Inferior parietal cortex (tissue), 1 donor: ENCODE measurements around the gene ZNF497.

Experiments used
- DNase-seq: peaks from one replicate; pipeline ENCODE4 v3.0.0-alpha.2; 2016; ENCODE audit errors: extremely low spot score

The ZNF497 gene

DNA sequence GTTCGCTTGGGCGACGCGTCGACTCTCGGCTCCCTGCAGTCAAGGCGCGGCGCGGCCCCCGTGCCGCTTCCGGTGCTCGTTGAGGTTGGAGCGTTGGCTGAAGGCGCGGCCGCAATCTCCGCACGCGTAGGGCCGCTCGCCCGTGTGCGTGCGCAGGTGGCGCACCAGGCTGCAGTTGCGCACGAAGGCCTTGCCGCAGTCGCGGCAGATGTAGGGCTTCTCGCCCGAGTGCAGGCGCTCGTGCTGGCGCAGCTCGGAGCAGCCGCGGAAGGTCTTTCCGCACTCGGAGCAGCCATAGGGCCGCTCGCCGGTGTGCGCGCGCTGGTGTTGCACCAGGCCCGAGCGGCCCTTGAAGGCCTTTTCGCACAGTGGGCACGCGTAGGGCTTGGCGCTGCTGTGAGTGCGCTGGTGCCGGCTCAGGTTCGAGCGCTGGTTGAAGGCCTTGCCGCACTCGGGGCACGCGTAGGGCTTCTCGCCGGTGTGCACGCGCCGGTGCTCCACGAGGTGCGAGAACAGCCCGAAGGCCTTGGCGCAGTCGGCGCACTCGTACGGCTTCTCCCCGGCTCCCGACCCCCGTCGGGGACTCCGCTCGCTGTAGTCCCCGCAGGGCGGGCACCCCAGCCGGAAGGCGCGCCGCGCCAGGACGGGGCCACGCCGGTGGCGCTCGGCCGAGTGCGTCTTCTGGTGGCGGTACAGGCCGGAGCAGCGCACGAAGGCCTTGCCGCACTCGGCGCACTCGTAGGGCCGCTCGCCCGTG lies 5.3 kb upstream of the ZNF497 start:
- no peak for DNase-seq

GRCh38 chr19:58366585-58367430 lies 4.3 kb upstream of the ZNF497 start:
- no peak for DNase-seq

DNA sequence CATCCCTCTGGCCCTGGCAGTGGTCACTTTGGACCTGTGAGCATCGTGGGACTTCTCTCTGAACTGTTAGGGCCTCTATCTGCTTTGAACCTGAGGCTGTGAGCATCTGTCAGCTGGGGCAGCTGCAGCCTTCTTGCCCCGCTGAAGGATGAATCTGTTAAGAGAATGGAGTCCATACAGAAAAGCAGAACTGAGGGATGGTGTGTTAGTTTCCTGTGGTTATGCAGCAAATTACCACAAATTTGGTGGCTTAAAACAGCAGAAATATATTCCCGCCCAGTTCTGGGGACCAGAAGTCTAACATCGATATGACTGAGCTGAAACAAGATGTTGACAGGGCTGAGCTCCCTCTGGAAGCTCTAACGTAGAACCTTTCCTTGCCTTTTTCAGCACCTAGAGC lies 1.6 kb upstream of the ZNF497 start:
- DNase-seq = no peak

DNA sequence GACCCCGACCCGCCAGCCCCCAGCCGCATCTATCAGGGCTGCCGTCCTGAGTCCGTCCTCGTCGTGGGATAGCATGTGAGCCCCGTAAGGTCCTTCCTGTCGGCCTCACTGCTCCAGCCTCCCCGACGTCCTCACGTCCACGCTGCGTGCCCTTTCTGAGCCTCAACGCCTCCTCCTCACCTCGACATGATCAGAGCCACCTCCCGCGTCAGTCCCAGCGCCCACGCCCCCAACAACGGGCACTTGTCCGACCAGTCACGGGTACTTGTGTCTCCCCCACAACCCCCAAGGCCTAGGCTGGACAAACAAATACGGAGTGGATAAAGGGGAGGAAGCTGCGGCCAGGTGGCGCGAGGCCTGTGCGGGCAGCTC lies 665 bp downstream of the ZNF497 start:
- DNase-seq = no peak

- DNase-seq = no peak
These were observed 4.9 kb downstream of the ZNF497 start for GRCh38 chr19:58357481-58358145.

GRCh38 chr19:58356766-58357480 lies 5.6 kb downstream of the ZNF497 start:
- DNase-seq = no peak

- no peak for DNase-seq
These were observed 6.4 kb downstream of the ZNF497 start for GRCh38 chr19:58355908-58356765.

DNA sequence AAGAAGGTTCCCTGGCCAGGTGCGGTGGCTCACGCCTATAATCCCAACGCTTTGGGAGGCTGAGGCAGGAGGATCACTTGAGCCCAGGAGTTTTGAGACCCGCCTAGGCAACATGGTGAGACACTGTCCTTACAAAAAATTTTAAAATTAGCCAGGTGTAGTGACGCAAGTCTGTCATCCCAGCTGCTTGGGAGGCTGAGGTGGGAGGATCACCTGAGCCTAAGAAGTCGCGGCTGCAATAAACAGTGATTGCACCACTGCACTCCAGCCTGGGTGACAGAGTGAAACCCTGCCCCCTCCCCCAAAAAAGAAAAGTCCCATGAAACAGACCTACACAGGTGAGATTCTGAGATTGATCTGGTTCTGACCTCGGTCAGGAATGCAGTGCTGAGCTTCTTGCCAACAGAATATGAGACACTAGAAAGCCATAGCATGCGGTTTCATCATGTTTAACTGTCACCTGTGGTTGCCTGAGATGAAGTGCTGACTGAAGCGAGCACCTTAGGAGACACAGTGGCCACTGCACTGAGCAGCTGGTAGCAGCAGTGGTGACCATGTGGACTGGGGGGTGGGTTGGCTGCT lies 7.2 kb downstream of the ZNF497 start:
- DNase-seq = no peak

DNA sequence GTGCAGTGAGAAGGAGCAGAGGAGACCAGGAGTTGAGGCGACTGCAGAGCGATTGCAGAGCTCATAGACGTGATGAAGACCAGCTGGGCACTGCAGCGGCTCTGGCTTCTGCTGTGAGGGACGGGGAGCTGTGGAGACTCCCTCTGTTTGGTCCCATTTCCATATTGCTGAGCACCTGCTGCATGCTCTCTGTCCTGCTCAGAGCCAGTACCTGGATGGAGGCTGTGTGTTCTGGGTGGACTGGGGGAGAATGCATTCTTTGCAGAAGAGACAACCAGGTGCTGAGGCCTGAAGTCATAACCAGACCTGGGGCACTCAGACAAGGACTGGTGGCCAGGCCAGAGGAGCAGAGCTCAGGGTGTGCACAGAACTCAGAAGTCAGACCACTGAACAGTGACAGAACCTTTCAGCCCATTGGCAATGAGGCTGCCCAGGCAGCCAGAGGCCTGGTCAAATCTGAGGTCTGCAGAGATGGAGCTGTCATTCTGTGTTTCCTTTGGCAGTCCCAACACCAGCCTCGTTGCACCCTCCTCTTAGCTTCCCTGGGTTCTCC lies 8.0 kb downstream of the ZNF497 start:
- no peak for DNase-seq

DNA sequence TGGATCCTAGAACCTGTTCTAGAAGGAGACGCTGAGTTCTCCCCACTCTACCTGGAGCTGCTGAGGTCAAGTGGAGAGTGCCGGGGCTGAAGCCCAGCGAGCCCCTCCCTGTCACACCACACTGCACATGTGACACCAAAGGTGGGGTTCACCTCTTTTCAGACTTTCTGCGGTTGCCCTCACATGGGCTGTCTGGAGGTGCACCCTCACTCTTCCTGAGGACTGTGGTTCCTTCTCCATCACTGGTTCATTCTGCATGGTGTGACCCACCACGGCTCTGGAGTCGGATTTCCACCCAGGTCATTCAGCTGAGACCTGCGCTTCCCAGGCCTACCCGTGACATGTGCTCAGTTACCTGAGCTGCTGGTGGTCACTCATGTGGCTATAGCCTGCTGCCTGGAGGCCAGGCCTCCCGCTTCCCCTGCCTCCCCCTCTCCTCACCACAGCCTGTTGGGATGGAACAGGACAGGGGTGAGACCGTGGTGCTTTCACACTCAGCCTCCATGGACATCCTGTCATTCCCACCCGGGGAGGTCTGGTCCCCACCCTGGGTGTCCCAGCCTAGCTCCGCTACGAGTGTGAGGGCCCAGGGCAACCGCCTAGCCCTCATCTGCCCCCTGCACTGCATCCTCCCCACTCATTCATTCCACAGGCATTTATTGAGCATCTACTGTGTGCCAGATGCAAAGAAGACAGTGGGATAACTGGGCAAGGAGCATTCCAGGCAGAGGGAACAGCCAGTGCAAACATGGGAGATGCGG lies 8.7 kb downstream of the ZNF497 start:
- DNase-seq = no peak

GRCh38 chr19:58352760-58353671 lies 9.5 kb downstream of the ZNF497 start, which contains the start of gene A1BG:
A1BG (minus strand) TSS chr19:58353492; CDS start chr19:58353437, 55 bp downstream.
- no peak for DNase-seq

DNA sequence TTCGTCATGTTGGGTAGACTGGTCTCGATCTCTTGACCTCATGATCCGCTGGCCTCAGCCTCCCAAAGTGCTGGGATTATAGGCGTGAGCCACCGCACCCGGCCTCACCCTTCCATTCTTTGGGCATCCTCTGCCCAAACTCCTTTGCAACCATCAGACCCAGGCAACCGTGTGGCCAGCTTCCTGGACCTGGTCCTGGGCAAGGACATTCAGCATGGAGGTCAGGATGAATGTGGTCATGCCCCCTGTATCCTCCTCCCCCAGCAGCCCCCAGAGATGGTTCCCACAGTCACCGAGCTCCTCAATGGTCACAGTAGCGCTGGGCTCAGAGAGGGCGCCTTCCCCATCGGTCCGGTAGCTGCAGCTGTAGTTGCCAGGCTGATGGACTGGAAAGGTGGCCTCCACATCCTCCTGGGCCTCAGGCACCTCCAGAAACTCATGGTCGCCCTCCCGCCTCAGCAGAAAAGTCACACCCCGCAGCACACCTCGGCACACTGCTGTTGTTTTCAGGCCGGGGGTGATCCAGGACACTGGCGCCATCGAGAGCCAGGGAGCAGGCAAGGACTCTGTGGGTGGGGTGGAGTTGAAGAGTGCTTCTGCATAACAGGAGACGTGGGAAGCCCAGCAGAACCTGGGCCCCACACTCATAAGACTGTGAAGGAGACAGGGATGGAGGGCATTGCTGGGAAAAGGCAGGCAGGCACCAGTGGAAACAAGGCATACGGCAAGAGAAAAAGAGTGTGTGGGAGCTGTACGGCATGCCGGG lies 10.4 kb downstream of the ZNF497 start:
- DNase-seq = no peak

- DNase-seq = no peak
These were observed 11.0 kb downstream of the ZNF497 start for GRCh38 chr19:58351558-58351878.

DNA sequence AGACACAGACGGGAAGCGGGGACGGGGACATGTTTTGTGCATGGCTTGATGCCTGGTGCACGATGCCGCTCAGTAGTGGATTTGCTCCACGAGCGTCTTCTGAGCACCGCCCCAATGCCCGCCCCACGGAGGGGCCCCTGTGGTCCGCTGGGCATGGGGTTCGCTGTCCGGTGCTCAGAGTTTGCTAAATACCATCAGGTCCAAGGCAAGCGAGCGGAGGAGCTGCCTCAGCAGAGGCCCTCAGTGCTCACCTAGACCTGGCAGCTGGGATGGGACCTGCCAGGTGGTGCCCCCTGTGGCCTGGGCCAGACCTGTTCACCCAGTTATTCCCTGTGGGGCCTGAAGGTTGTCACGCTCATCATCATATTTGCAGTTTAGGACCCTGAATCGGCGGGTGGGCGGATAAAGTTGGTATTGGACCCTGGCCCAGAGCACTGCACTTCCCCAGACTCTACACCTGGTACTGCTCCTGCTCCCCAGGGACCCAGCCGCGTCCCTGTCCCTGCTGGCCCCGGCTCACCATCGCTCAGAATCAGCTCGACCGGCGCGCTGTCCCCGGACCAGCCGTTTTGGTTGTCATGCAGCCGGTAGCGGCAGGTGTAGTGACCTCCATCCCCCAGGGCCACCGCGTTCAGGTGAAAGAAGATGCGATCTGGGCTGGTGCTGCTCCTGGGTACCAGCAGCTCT lies 11.5 kb downstream of the ZNF497 start:
- DNase-seq = no peak

- no peak for DNase-seq
These were observed 12.3 kb downstream of the ZNF497 start for GRCh38 chr19:58350001-58350861.

DNA sequence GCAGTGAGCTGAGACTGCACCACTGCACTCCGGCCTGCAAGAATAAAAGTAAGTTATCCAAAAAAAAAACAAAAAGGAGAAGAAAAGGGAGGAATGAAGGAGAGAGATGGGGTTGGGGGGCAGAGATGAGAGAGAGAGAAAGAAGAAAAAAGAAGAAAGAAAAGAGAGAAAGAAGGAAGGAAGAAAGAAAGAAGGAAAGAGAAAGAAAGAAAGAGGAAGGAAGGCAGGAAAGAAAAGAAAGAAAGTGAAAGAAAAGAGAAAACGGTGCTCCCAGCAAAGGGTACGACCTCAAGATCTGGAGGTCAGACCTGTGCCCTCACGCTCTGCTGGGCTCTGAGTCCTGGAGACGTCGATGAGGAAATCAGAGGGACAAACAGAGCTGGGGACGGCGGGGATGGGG lies 13.0 kb downstream of the ZNF497 start:
- no peak for DNase-seq
